ENCODE data around the gene D2HGDH. TPM values are rescaled to one million over a fixed set of nuclear protein-coding genes. Genes with fewer than 3 reads are reported as not detected.
"Not testable (repeated sequence)": the region's sequence is repeated elsewhere in the genome, so short reads cannot be mapped to it uniquely, and the experiment has no call there.

The D2HGDH gene
- total RNA-seq, 1 donor from 2014 or later = 21.1 TPM

DNA sequence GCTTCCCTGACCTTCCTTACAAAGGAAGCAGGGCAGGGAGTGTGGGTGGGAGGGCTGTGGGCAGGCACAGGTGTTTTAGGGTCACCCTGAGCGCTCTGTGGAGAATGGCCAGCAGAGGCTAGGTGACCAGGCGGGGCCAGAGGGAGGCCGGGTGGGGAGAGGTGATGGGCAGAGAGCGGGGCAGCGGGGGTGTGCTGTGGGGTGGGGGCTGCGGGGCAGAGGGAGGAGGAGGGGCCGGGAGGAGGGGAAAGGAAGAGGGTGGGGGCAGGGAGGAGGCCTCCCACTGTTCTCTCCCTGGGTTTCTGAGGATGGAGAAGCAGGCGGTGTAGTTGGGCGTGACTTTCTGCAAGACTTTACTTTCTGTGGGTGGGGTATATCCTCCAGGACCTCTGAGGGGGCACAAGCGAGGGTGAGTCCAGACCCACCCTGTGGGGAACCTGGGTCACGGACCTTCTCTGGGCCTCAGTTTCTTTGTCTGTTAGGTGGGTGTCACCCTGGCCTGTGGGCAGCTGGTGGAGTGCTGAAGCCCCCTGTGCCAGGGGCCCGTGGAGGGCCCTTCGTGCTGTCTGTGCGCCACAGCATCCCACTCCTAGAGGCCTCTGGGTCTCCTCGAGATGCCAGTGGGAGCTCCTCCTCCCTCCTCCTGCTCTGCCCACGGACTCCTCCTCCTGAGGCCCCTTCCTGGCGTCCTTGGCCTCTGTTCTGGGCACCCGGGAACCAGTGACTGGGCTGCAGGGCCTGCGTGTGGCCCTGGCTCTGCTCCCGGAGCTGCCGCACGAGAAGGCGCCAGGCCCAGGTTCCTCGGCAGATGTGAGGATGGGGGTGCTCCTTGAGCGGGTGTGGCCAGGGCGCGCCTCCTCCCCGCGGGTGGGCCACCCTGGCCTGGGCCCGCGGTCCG, 68.2 kb downstream of the D2HGDH start:
- peak in 1 of 2 donors; percentile 93 for DNase-seq (ENCODE audit: extremely low spot score in 2 of 2)
- H3K27ac ChIP-seq = no peak overlapping the region
- no peak for TF ChIP-seq POLR2A (IDR thresholded peaks at IDR 0.05)
- no peak for TF ChIP-seq CTCF (IDR thresholded peaks at IDR 0.05)
- TF ChIP-seq POLR2AphosphoS5 (IDR thresholded peaks at IDR 0.05; ENCODE audit: insufficient read depth in 1 of 2, low read depth in 1 of 2) = no peak
- no peaks in the 10 kb centered on the region for H3K27me3 ChIP-seq
- no peaks in the 10 kb centered on the region for H3K9me3 ChIP-seq
- no peaks in the 10 kb centered on the region for H3K36me3 ChIP-seq
- H3K4me3 ChIP-seq = peak overlapping the region; percentile 33 to 65
- peaks cover 17% of the 10 kb centered on the region for H3K4me1 ChIP-seq
- intact Hi-C loops (cut with DNase I) = no loop called here

DNA sequence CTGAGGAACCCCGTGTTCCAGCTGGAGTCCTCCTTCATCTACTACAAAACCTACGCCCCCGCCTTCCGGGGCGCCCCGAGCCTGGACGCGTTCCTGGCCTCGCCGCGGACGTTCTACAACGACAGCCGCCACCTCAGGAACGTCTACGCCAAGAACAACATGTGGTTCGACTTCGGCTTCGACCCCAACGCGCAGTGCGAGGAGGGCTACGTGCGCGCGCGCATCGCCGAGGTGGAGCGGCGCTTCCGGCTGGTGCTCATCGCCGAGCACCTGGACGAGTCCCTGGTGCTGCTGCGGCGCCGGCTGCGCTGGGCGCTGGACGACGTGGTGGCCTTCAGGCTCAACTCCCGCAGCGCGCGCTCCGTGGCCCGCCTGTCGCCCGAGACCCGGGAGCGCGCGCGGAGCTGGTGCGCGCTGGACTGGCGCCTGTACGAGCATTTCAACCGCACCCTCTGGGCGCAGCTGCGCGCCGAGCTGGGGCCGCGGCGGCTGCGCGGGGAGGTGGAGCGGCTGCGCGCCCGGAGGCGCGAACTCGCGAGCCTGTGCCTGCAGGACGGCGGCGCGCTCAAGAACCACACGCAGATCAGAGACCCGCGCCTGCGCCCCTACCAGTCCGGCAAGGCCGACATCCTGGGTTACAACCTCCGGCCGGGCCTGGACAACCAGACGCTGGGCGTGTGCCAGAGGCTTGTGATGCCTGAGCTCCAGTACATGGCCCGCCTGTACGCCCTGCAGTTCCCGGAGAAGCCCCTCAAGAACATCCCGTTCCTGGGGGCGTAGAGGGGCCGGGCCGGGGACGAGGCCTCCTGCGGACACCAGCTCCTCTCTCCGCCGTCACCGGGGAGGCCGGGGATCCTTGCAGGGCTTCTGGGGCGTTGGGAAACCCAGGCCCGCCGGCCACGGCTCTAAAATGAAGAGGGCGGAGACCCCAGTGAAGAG, 69.2 kb downstream of the D2HGDH start:
- Histone ChIP-seq H3K36me3 (no peaks in the 10 kb centered on the region), H3K4me3 (peak overlapping the region; percentile 33 to 65), H3K4me1 (peaks cover 17% of the 10 kb centered on the region), H3K9me3 (no peaks in the 10 kb centered on the region), H3K27me3 (no peaks in the 10 kb centered on the region), H3K27ac (no peak overlapping the region)
- intact Hi-C loops (cut with DNase I) = no loop called here
- TF ChIP-seq POLR2AphosphoS5 (IDR thresholded peaks at IDR 0.05; ENCODE audit: insufficient read depth in 1 of 2, low read depth in 1 of 2) = no peak
- TF ChIP-seq POLR2A (IDR thresholded peaks at IDR 0.05) = no peak
- TF ChIP-seq CTCF (IDR thresholded peaks at IDR 0.05) = no peak
- peak; percentile 80 to 81 for DNase-seq (ENCODE audit: extremely low spot score in 2 of 2)

GRCh38 chr2:241804326-241805229, 70.1 kb downstream of the D2HGDH start:
- H3K4me3 ChIP-seq = peak overlapping the region; percentile 33 to 65
- peak; percentile 37 to 81 for DNase-seq (ENCODE audit: extremely low spot score in 2 of 2)
- H3K9me3 ChIP-seq = no peaks in the 10 kb centered on the region
- TF ChIP-seq POLR2A (IDR thresholded peaks at IDR 0.05) = no peak
- TF ChIP-seq POLR2AphosphoS5 (IDR thresholded peaks at IDR 0.05; ENCODE audit: insufficient read depth in 1 of 2, low read depth in 1 of 2) = no peak
- TF ChIP-seq CTCF (IDR thresholded peaks at IDR 0.05) = no peak
- no peaks in the 10 kb centered on the region for H3K36me3 ChIP-seq
- peaks cover 17% of the 10 kb centered on the region for H3K4me1 ChIP-seq
- H3K27me3 ChIP-seq = no peaks in the 10 kb centered on the region
- no peak overlapping the region for H3K27ac ChIP-seq
- intact Hi-C loops (cut with DNase I) = no loop called here

DNA sequence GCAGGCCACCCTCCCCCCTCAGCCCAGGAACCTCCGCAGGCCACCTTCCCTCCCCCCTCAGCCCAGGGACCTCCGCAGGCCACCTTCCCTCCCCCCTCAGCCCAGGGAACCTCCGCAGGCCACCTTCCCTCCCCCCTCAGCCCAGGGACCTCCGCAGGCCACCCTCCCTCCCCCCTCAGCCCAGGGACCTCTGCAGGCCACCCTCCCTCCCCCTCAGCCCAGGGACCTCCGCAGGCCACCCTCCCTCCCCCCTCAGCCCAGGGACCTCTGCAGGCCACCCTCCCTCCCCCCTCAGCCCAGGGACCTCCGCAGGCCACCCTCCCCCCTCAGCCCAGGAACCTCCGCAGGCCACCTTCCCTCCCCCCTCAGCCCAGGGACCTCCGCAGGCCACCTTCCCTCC, 71.8 kb downstream of the D2HGDH start:
- H3K4me1 ChIP-seq = peaks cover 17% of the 10 kb centered on the region
- intact Hi-C loops (cut with DNase I); H3K9me3 ChIP-seq; H3K27me3 ChIP-seq; H3K27ac ChIP-seq; H3K4me3 ChIP-seq; H3K36me3 ChIP-seq: not testable (repeated sequence)
- DNase-seq (ENCODE audit: extremely low spot score in 2 of 2) = peak in 1 of 2 donors; percentile 52

Data from vagina (tissue), 2 donors.